GM19240 (cell line): ENCODE results near the gene GPR84.
A peak's percentile ranks its signal among the peaks of the same experiment; 100 is the strongest.

Source experiments
- DNase-seq: peaks from one replicate; pipeline ENCODE4 v3.0.0; 2011; ENCODE audit warnings: low spot score; ENCODE audit not compliant: insufficient read length

GPR84 gene

DNA sequence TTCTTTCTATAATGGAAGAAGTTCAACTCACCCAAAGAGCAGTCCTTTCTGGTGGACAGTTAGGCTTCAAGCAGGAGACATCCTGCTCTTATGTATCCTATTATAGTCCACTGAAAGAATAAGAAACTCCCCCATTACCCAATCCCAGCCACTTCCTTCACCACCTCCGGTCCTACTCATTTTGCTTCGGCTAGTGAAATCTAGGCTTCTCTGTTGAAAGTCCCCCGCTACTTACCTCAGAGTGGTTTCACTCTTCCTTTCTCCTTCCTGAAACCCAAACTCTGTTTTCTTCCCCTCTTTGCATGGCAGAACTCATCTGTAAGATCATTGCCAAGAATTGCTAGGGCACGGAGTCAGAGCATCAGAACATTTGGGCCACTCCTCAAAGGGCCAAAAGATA lies at the start of gene GPR84:
Gene GPR84 (minus strand): TSS at position 74 of the 400 bp plus-strand sequence. CDS start 635 bp downstream, outside the sequence.
- no peak for DNase-seq

- DNase-seq, result no peak
Measured at GRCh38 chr12:54413284-54414190, 49.3 kb upstream of the GPR84 start.

DNA sequence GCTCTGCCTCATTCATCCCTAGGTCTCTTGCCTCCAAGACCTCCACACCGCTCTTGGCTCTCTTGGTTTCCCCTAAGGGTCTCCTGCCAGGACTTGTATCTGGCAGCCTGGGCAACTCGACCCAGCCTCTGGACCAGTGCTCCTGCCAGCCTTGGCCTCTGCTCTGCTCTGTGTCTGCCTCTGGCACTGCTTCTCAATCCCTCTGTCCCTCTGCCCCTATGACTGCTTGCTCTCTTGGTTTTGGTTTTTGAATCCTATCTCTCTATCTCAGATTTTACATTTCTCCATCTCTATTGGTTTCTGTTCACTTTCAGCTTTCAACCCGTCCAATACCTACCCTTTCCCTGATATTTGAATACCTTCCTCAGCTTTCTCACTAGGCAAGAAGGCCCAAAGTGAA lies 48.5 kb upstream of the GPR84 start:
- no peak for DNase-seq

DNA sequence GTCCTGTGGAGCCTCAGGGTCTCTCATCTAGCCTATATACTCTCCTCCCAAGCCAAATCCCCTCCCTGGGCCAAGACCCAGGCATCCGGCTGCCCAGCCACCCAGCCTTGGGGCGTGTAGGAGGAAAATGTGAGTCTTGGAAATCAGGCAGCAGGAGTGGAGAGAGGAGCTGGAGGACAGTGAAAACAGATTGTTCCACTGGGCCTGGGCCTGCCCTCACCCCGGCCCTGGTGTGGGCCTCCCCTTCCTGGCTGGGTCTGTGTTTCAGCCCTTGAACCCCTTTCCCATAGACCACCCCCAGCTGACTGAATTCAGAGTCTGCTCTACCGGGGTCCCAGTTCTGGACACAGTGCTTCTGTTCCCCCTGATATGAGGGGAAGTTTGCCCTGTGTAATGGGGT lies 48.1 kb upstream of the GPR84 start:
- DNase-seq, result no peak

GRCh38 chr12:54411391-54412241 lies 47.3 kb upstream of the GPR84 start:
- no peak for DNase-seq

DNA sequence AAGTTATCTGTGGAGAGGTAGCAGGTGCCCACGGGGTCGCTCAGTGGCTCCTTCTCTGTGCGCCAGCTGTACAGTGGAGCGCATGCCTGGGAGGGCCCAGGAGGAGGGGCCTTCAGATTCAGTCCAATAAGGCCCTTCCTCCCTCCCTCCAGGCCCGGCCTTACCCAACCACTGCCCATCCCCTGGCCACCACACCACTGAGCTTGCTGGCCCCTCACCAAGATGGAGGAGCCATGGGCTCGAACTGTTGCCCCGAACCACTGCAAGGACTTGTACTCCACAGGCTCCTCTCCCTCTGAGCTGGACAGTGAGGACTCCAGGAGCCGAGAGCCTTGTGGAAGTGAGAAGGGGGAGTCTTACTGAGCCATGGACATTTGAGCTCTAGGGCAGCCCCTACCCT lies 45.0 kb upstream of the GPR84 start:
- DNase-seq, result no peak

DNA sequence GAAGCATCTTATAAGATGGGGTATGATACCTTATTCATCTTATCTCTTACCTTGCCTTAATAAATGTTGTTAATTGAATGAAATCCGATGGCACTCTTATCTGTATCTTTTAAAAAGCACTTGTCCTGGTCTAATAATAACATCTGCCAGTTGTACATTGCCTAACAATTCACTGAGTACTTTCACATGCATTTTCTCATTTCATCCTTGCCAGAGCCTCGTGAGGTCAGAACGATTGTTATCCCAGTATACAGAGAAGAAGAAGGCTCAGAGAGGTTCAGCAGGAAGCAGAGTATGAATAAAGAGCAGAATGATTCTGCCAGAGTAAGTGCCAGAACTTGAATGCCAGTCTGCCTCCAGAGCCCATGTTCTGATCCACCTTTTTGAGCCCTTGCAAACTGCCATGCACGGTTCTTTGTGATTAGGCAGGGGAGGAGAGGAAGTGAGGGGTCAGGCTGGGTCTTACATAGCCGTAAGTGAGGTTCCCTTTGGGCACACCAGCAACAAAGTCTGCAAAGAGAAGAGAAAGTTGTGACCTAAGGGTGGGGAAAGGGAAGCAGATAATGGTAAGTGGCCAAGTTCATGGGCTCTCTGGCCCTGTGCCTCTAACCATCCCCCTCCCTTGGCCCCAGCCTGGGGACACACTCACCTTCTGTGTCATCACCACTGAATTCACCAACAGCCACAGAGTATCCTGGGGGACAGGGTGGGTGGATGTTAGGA lies 43.1 kb upstream of the GPR84 start:
- no peak for DNase-seq

DNA sequence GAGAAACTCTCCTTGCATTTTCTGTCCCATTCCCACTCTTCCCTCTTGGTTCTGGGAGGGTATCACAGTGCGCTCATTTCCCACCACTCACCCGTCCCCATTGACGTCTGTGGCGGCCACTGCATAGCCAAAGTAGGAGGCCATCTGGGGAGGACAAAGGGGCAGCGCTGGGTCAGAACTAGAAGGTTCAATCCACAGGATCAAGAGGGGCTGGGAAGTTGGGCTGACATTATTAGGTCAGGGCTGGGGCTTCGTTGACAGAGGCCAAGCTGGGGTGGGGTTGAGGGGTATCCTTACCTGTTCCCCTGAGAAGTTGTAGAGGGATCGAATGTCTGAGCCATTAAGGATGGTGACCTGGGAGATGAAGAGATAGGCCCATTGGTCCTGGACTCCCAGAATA lies 41.3 kb upstream of the GPR84 start:
- DNase-seq, result no peak

- no peak for DNase-seq
Measured at GRCh38 chr12:54405106-54405505, 40.8 kb upstream of the GPR84 start.

DNA sequence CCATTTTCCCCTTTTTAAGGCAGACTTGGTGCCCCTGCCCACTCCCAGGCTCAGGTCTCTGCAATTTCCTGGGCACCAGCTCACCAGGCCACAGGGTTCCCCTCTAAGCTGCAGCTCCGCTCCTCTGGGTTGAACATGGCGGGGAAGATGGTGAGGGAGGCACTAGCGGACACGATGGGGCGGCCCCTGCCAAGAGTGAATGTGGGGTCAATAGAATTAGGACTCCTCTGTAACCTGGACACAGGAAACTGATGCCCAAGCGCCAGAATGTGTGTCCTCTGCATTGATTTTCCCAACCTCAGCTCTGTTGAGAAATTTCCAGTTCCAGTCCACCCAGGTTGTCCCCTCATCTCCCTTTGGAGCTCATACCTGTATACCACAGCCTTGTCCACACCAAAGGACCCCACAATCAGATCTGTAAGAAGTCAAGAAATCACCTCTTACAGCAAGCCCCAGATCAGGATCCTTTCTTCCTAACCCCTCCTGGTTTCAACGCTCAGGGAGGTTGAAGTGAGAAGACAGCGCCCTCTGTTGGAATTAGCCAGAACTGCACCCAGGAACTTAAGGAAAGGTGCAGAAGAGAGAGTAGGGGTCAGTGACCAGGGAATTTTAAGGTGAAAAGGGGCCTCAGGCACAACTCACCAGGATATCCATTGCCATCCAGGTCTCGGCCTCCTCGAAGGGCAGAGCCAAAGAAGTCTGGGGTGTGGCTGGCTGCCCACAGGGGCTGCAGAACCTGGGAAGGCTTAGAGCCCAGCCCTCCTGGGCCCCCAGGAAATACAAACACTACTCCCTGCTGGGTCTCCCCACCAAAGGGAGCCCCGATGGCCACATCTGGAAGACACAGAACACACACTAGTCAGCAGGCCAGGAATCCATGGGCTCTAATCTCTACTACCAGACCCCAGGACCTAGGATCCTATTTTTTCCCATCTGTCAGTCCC lies 40.0 kb upstream of the GPR84 start:
- DNase-seq, result peak; percentile 45

DNA sequence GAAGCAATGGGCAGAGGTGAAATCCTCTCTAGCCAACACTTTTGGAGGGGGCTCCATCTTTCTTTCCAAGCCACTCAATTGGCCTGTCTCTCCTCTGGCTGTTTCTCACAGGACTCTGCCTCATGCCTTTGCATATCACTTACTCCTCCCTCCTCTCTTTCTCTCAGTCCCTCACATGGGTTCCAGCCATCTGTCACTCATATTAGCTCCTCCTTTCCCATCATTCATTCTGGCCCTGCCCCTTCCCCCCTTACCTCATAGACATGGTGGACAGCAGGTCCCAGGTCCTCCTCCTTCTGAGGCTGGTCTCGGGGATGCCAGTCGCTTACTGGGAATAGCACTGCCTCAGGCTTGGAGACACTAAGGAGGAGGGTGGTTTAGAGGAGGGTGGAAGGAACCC lies 36.8 kb upstream of the GPR84 start:
- no peak for DNase-seq

- DNase-seq, result peak; percentile 86
Measured at GRCh38 chr12:54398995-54399793, 34.9 kb upstream of the GPR84 start.

DNA sequence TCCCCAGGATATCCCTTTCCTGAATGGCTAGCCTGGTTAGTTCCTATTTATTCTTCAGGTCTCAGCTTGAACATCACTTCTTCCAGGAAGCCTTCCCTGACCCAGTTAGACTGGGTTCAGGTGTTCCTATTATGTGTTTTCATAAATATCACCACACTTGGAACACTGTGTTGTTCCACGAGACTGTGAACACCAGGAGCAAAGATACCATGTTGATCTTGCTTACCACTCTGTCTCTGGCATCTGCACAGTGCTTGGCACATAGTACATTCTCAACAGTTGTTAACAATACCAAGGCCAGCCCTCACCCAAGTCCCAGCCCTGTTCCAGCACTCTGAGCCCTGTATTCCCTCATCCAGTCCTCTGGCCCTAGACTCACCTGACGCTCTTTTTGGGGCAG lies 33.9 kb upstream of the GPR84 start:
- DNase-seq, result no peak

DNA sequence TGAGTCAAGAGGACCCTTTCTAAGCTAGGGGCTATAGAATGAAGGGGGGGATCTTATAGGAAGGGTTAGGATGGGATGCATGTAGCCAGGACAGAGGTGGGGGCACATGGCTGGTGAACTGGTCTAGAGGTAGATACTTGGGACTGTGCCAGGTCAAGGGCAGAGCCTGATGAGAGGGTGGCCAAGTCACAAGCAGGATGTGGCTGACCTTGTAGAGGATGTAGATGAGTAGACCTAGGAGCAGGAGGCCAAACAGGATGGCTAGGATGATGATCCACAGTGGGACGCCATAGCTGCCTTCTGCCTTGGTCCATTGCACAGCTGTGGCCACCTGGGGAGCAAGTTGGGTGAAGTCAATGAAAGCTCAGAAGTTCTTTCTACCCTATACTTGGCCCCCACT lies 32.9 kb upstream of the GPR84 start:
- no peak for DNase-seq

GRCh38 chr12:54395545-54395944 lies 31.3 kb upstream of the GPR84 start:
- no peak for DNase-seq

- no peak for DNase-seq
Measured at GRCh38 chr12:54394986-54395385, 30.7 kb upstream of the GPR84 start.

DNA sequence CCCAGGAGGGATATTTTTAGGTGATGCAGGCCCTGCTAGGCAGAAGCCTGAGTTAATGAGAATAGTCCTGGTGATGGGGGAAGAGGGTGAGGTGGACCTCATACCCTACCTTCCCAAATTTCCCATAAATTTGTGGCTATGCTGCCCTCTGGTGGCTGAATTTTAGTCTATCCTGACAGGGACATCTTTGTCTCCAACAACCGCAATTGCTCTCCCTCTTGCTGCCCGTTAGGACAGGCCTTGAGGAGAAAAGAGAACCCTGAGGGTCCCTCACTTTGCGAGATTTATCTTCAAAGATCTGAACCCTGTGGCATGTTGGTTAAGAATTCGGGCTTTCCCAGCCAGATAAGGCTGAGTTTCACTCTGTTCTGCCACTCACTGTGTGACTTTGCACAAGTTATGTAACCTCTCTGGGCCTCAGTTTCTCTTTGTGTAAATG lies 30.0 kb upstream of the GPR84 start:
- DNase-seq, result no peak

- DNase-seq, result no peak
Measured at GRCh38 chr12:54393743-54394142, 29.5 kb upstream of the GPR84 start.

DNA sequence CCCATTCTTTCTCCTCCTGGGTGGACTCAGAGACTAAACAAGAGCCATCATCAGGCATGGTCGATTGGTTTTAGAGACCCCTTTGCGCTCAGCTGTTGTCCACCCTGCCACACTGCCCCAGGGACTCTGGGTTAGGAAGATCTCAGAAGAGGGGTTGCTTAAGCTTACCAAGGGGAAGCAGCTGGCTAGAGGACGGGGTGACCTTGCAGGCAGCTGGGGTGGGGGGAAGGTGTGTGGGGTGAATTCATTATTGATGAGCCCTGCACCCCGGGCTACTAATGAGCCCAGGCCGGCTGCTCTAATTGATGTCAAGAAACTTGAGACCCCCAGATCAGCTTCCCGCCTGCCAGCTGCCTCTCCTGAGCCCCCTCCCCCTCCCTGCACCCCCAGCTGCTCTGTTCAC lies 28.9 kb upstream of the GPR84 start:
- no peak for DNase-seq
